ENCODE measurements around the gene SDR42E1.

The SDR42E1 gene

DNA sequence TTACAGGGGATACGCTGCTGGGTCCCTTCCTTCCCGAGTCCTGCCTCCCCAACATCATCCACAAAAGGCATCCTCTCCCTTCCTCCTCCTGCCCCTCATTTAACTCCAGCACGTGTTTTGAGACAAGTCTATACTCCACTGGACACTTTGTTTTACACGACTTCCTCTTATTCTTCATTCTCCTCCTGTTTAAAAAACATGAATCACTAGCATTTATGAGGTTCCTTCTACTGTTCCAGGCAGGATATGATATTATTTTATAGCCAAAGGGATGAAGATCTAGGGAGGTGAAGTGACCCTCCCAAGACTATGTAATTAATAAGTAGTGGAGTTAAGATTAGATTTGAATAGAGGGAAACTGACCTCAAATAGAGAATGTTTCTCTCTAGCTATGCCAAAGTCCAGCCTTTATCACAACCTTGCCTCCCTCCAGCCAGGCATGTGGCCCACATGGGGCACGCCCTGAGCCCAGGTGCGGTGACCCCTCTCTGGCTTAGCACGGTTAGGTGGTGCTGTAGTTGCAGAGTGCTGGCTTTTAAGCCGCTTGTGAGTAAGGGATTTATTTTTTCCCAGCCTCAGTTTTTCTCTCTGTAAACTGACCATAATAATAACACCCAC lies 22.5 kb upstream of the SDR42E1 start:
- Histone ChIP-seq H3K36me3 (replicated peaks; ENCODE audit: insufficient read depth, low read length) (no peaks in the 10 kb centered on the region), H3K4me2 (ENCODE audit: low read depth, low read length) (no peak overlapping the region), H3K9me2 (replicated peaks; ENCODE audit: insufficient read depth, low read length) (no peaks in the 10 kb centered on the region), H3K9me3 (replicated peaks; ENCODE audit: insufficient read depth, low read length) (no peaks in the 10 kb centered on the region), H3K27ac (ENCODE audit: low read length) (no peak overlapping the region), H2AFZ (ENCODE audit: low read length) (no peak overlapping the region), H3K4me1 (ENCODE audit: low read length) (no peaks in the 10 kb centered on the region), H4K20me1 (ENCODE audit: insufficient read depth, low read length) (no peaks in the 10 kb centered on the region), H3K27me3 (replicated peaks; ENCODE audit: insufficient read depth, low read length) (no peaks in the 10 kb centered on the region), H3K9ac (ENCODE audit: low read length) (no peak overlapping the region), H3F3A (ENCODE audit: insufficient read depth, low read length) (no peaks in the 10 kb centered on the region), H3K79me2 (ENCODE audit: low read length) (no peaks in the 10 kb centered on the region), H3K4me3 (ENCODE audit: low read length) (no peak overlapping the region)
- DNase-seq, result no peak
- no peak for TF ChIP-seq EZH2phosphoT487 (IDR thresholded peaks at IDR 0.05; ENCODE audit: low read length)
- no peak for TF ChIP-seq EZH2 (optimal IDR thresholded peaks at IDR 0.05; ENCODE audit: low read depth, low read length)
- TF ChIP-seq, protein P1, sequence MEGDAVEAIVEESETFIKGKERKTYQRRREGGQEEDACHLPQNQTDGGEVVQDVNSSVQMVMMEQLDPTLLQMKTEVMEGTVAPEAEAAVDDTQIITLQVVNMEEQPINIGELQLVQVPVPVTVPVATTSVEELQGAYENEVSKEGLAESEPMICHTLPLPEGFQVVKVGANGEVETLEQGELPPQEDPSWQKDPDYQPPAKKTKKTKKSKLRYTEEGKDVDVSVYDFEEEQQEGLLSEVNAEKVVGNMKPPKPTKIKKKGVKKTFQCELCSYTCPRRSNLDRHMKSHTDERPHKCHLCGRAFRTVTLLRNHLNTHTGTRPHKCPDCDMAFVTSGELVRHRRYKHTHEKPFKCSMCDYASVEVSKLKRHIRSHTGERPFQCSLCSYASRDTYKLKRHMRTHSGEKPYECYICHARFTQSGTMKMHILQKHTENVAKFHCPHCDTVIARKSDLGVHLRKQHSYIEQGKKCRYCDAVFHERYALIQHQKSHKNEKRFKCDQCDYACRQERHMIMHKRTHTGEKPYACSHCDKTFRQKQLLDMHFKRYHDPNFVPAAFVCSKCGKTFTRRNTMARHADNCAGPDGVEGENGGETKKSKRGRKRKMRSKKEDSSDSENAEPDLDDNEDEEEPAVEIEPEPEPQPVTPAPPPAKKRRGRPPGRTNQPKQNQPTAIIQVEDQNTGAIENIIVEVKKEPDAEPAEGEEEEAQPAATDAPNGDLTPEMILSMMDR (IDR thresholded peaks at IDR 0.05; ENCODE audit: low read length), result no peak

DNA sequence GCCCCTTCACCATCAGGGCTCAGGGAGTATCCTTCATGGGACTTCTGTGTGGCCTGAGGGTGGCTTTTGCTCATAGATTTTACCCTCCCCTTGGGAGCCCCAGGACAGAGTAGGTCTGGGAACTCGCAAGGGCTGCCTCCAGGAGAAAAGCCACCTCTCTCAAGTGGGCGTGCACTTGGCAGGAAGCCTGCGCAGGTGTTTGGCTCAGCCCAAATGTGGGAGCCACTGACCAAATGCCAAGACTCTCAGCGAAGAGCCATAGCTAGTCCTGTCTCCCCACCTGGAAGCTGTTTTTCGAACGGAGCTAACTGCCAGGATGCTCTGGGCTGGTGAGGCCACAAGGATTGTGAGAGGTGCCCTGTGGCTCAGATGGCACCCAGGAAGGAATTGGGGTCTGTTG lies 21.7 kb upstream of the SDR42E1 start:
- DNase-seq, result no peak
- H3K4me2 ChIP-seq (ENCODE audit: low read depth, low read length), result no peak overlapping the region
- H3K4me3 ChIP-seq (ENCODE audit: low read length), result no peak overlapping the region
- no peak overlapping the region for H3K27ac ChIP-seq (ENCODE audit: low read length)
- H2AFZ ChIP-seq (ENCODE audit: low read length), result no peak overlapping the region
- H3K9me3 ChIP-seq (replicated peaks; ENCODE audit: insufficient read depth, low read length), result no peaks in the 10 kb centered on the region
- no peaks in the 10 kb centered on the region for H4K20me1 ChIP-seq (ENCODE audit: insufficient read depth, low read length)
- H3K9ac ChIP-seq (ENCODE audit: low read length), result no peak overlapping the region
- H3K79me2 ChIP-seq (ENCODE audit: low read length), result no peaks in the 10 kb centered on the region
- no peaks in the 10 kb centered on the region for H3K36me3 ChIP-seq (replicated peaks; ENCODE audit: insufficient read depth, low read length)
- H3K9me2 ChIP-seq (replicated peaks; ENCODE audit: insufficient read depth, low read length), result no peaks in the 10 kb centered on the region
- H3F3A ChIP-seq (ENCODE audit: insufficient read depth, low read length), result no peaks in the 10 kb centered on the region
- no peaks in the 10 kb centered on the region for H3K4me1 ChIP-seq (ENCODE audit: low read length)
- no peaks in the 10 kb centered on the region for H3K27me3 ChIP-seq (replicated peaks; ENCODE audit: insufficient read depth, low read length)
- no peak for TF ChIP-seq EZH2 (optimal IDR thresholded peaks at IDR 0.05; ENCODE audit: low read depth, low read length)
- TF ChIP-seq, protein P1 (IDR thresholded peaks at IDR 0.05; ENCODE audit: low read length), result no peak
- no peak for TF ChIP-seq EZH2phosphoT487 (IDR thresholded peaks at IDR 0.05; ENCODE audit: low read length)

DNA sequence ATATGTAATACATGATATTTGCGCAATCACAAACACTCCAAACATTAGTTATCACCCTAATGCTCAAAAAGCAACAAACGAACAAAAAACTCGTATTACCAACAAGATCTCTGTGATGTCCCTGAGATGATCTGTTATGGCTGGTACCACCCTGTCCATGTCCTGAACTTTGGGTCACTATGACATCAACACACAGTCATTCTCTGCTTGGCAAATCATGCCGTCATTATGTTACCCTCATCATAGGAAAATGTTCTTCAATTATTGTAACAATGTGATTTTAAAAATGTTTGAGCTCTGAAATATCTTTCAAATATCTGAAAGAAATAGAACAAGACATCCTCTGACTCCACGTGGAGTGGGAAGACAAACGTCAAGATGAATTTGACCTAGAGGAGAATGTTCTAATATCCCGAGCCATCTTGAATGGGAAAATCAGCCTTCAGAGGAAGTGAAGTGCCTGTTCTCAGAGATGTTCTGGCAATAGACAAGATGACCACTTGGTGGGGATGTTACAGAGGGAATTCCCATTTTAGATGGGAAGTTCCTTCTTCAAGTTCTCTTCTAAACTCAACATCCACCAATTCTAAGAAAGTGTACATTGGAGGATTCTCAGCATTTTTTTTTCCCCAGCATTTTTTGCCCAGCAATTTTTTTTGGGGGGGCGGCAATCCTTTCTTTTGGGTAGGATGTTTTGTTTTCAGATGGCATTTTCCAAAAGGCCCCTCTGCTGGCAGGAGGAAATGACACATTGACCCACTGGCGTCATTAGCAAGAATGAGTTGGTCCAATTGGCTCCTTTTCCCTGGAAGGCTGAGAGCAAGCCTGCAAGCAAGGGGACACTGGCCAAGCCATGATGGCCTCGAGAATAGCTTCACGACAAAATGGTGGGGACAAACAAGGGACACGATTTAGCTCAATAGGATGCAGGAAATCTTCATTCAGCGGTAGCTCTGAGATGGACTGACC lies 20.1 kb upstream of the SDR42E1 start:
- Histone ChIP-seq H3K4me1 (ENCODE audit: low read length) (no peaks in the 10 kb centered on the region), H3K9me3 (replicated peaks; ENCODE audit: insufficient read depth, low read length) (no peaks in the 10 kb centered on the region), H3F3A (ENCODE audit: insufficient read depth, low read length) (no peaks in the 10 kb centered on the region), H3K27ac (ENCODE audit: low read length) (no peak overlapping the region), H3K27me3 (replicated peaks; ENCODE audit: insufficient read depth, low read length) (no peaks in the 10 kb centered on the region), H3K4me2 (ENCODE audit: low read depth, low read length) (no peak overlapping the region), H3K4me3 (ENCODE audit: low read length) (no peak overlapping the region), H4K20me1 (ENCODE audit: insufficient read depth, low read length) (no peaks in the 10 kb centered on the region), H2AFZ (ENCODE audit: low read length) (no peak overlapping the region), H3K36me3 (replicated peaks; ENCODE audit: insufficient read depth, low read length) (no peaks in the 10 kb centered on the region), H3K9ac (ENCODE audit: low read length) (no peak overlapping the region), H3K9me2 (replicated peaks; ENCODE audit: insufficient read depth, low read length) (no peaks in the 10 kb centered on the region), H3K79me2 (ENCODE audit: low read length) (no peaks in the 10 kb centered on the region)
- DNase-seq, result no peak
- TF ChIP-seq EZH2phosphoT487 (IDR thresholded peaks at IDR 0.05; ENCODE audit: low read length), result no peak
- TF ChIP-seq, protein P1 (IDR thresholded peaks at IDR 0.05; ENCODE audit: low read length), result peak; percentile 33
